SW 1271 (cell line): ENCODE measurements around the gene ITPR1.

Experiments
- DNase-seq, 2 experiments: peaks; one replicate each; lab custom pipeline; 2025; lab: John Stamatoyannopoulos, UW

ITPR1 gene

GRCh38 chr3:4829031-4829394 is 335.9 kb downstream of the ITPR1 start:
- no peak for DNase-seq

- no peak for DNase-seq
Observed at GRCh38 chr3:4830586-4830914, 337.4 kb downstream of the ITPR1 start.

- DNase-seq, result peak in 1 of 2 experiments; percentile 36
Observed at GRCh38 chr3:4831580-4831950, 338.4 kb downstream of the ITPR1 start.

- no peak for DNase-seq
Observed at GRCh38 chr3:4833471-4833870, 340.3 kb downstream of the ITPR1 start.

GRCh38 chr3:4834403-4834866 is 341.3 kb downstream of the ITPR1 start:
- no peak for DNase-seq

DNA sequence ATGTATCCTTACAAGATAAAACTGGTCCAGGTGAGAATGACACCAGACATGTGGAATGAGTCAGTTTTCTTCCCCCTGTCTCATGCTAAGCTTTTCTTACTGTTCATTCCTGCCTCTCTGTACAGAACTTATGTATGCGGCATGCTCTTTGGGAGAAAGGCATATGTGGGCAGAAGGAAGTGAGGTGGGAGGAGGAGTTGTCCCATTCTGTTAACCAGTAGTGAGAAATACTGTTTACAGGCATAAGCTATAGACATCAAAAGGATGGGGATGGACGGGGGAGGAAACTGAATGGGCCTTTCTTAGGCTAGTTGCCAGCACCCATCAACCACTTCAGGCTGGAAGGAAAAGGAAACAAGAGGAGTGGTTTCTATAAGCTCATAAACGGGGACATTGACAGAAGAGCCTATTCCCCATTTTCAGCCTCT is 342.5 kb downstream of the ITPR1 start:
- DNase-seq, result no peak

- DNase-seq, result no peak
Observed at GRCh38 chr3:4836516-4836915, 343.4 kb downstream of the ITPR1 start.

- no peak for DNase-seq
Observed at GRCh38 chr3:4837374-4837930, 344.3 kb downstream of the ITPR1 start.

DNA sequence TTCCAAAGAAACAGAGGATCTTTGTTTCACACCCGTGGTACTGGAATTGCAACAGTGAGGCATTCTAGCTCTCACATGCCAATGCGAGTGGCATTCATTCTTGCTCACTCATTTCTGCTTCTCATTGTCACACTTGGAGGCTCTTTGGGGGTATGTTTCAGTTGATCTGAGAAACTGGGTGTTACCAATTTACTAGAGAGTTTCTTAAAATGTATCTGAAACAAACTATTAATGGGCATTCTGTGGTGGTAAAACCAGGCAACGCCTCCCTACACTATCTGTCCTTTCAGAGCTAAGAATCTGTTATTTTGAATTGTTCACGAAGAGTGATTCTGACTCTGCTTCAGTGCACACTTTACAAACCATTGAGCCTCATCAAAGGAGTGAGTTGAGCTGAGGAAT is 345.5 kb downstream of the ITPR1 start:
- no peak for DNase-seq

- DNase-seq, result no peak
Observed at GRCh38 chr3:4839278-4839677, 346.1 kb downstream of the ITPR1 start.

DNA sequence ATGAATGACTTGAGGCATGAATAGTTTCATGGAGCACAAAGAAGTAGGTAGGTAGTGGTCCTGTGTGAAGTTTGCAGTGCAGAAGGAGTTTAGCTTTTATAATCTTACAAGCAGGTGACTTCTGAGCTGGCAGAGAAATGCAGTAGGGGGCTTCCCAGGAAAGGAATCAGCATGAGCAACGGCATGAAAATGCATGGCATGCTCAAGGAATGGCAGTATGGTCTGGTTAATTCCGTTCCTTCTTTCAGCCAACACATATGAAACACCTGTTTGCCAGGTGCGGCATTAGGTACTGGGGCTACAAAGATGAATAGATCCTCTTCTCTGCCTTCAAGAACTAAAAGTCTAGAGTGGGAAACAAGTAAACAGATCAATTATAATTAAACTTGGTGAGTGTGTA is 348.1 kb downstream of the ITPR1 start:
- DNase-seq, result no peak

DNA sequence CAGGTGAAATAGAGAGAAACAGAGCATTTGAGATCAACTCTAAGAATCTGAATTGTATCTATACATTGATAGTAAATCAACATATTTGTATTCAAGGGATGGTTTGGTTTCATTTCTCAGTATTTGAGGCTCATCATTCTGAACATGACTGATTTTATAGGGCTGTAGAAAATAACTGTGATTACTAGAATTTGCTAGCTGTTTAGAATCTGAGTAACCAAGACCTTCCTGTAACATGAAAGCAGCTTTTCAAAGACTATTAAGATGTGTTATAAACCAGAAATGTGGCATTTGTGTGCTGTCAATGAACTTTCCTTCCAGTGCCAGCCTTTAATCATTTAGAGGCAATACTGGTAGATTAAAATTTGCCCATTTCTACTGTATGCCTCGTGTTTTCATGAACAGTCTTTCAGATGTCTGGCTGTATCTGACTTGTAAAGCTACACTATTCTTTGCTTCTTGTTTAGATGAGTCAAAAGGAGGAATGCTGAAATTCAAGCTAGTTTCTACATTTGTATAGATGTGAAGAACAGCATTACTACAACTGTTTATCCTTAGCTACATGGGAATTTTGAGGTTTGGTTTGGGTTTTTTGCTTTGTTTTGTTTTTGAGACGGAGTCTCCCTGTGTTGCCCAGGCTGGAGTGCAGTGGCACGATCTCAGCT is 348.8 kb downstream of the ITPR1 start:
- DNase-seq, result no peak

GRCh38 chr3:4843619-4844018 is 350.5 kb downstream of the ITPR1 start:
- DNase-seq, result no peak

GRCh38 chr3:4845882-4846281 is 352.7 kb downstream of the ITPR1 start:
- DNase-seq, result no peak

DNA sequence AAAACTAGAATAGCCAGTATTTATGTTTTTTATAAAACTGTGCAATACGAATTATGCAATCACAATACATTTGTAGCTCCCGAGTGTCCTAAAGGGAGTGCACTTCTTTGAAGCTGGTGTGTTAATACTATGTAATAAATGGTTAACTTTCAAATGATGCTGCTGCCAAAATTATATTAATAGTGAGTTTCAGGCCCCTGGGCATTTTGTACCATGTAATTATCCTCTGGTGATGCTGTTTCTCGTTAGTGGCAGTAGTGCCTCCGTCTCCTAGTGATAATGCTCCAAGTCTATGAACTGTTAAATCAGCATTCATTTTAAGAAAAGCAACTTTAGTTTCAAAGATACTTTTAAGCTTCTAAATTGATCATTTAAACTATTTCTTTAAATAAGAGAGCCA is 353.4 kb downstream of the ITPR1 start:
- DNase-seq, result no peak

GRCh38 chr3:4848176-4848825 is 355.2 kb downstream of the ITPR1 start:
- DNase-seq, result no peak

- DNase-seq, result no peak
Observed at GRCh38 chr3:4849136-4849535, 356.0 kb downstream of the ITPR1 start.

DNA sequence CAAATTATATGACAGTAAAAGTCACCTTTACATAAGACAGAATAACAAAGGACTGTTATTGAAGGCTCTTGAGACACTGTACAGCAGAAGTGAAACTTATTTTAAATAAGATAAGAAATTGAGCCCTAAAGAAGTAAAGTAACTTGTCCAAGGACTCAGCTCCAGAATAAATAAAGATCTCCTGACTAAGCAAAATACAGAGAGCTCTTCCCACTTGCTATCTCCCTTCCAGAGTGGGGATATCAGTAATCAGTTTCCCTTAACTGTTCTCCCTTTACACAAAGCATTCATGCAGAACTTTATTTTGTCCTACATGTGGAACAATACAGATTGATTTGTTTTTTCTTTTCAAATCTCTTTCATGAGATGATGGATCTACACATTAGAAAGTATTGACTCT is 356.6 kb downstream of the ITPR1 start:
- DNase-seq, result no peak

GRCh38 chr3:4850211-4850927 is 357.2 kb downstream of the ITPR1 start:
- no peak for DNase-seq

DNA sequence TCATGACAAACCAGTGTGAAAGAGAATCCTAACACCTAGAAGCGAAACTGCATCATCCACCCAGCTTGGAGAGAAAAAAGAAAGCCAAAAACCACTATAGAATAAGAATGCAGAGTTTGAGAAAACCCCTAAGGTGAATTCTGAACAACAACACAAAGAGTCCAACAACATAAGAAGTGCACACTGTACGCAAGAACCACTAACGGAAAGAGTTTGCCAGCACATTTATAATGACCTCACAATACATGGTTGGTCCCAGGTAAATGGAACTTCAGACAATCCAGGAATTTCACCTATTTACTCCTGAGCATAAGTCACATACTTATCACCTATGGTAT is 357.7 kb downstream of the ITPR1 start:
- DNase-seq, result no peak

DNA sequence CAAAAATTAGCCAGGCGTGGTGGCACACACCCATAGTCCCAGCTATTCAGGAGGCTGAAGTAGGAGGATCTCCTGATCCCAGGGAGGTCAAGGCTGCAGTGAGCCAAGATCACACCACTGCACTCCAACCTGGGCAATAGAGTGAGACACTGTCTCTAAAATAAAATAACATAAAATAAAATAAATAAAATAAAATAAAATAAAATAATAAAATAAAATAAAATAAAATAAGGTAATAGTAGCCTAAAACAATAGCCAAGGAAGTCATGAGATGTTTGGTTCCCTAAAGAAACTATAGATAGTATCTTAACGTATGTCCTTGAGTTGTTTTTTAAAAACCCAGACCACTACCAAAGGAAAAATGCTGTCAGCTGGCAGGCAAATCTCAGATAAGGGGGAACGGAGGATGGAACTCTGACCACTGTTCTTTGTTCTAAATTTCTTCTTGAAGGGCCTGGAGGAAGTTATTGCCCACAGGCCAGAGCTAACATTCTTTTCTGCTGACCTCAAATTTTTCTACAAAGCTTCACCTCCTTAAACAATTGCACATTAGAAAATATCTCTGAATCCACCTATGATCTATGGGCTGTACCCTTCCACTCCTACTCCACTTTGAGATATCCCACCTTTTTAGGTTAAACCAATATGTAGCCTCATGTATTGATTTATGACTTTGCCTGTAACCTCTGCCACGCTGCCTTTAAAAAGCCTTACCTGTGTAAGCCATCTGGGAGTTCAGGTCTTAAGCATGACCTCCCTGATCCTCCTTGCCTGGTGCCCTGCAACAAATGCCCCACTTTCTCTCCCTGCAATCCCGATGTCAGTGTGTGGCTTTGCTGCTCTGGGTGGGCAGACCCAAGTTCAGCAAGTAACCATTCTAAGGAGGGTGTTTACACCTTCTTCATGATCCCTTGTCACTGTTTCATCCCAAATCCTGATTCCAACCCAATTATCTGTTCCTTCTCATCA is 359.9 kb downstream of the ITPR1 start:
- no peak for DNase-seq

DNA sequence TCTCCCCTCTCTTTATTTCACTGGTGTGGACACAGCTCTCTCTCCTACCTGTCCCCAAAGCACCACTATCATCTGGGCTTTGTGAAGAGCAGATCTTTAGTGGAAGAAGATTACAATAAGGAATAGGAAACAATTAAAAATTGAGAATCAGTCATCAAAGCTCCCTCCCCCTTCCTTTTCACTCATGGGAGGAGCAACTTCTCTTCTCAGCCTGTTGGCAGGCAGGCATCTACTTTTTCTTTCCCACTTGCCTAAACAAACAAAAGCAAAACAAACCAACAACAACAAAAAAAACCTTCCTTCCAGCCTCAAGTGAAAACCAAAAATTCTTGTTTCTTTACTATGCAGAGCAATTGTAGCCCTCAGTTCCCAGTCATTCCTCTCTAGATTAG is 360.6 kb downstream of the ITPR1 start:
- DNase-seq, result no peak
